GM12878 (cell line): ENCODE results near the gene ATP10D. TPM values are rescaled to one million over a fixed set of nuclear protein-coding genes. Genes with fewer than 3 reads are reported as not detected.

Experiments
- ATAC-seq: fragments of 200-7000 bp; cut with Tn5 transposase; 3 replicates; pipeline ENCODE4 v1.9.1; 2020; ENCODE audit warnings: mild to moderate bottlenecking, moderate library complexity
- BruUV-seq: library from RNA; stranded (reverse); fragments of 400-500 nt; replicated peaks from 2 replicates; lab custom pipeline; 2021; lab: Mats Ljungman, UMichigan
- CTCF ChIA-PET: fragments of 300-600 bp; sonication (Branson Sonifier 250); formaldehyde crosslinking; extraction: SDS; loops from one replicate; lab custom pipeline; 2021; ENCODE audit warnings: inconsistent platforms; lab: Yijun Ruan, JAX
- POLR2A ChIA-PET: fragments of 350-600 bp; formaldehyde crosslinking; extraction: SDS; loops from one replicate; lab custom pipeline; 2021; ENCODE audit warnings: inconsistent platforms; lab: Charles Lee
- RAD21 ChIA-PET: fragments of 300-600 bp; sonication (Branson Sonifier 250); formaldehyde crosslinking; loops from one replicate; lab custom pipeline; 2023; ENCODE audit warnings: antibody characterized with exemption; ENCODE audit not compliant: unreplicated experiment; lab: Charles Lee
- SMC1A ChIA-PET: fragments of 300-600 bp; sonication (Branson Sonifier 250); formaldehyde crosslinking; loops from one replicate; lab custom pipeline; 2023; ENCODE audit not compliant: unreplicated experiment, uncharacterized antibody; lab: Charles Lee
- DNase-seq: peaks from one replicate; pipeline ENCODE4 v3.0.0-alpha.2; 2011; ENCODE audit warnings: low read depth, low spot score
- FAIRE-seq: peaks from 3 replicates; lab custom pipeline; 2011; peaks lifted over from hg19 to GRCh38; lab: Jason Lieb, UNC
- H2AFZ ChIP-seq: 2 replicates; pipeline ENCODE4 v1.6.0; 2011; ENCODE audit warnings: low read depth, low read length, control low read depth; ENCODE audit not compliant: control insufficient read depth
- H3K27ac ChIP-seq: 2 replicates; pipeline ENCODE4 v1.5.1; 2011; ENCODE audit warnings: control low read depth; ENCODE audit not compliant: control insufficient read depth, insufficient read depth
- H3K27me3 ChIP-seq, 2 experiments: replicated peaks in 1 of 2; 2 replicates each; pipeline versions ENCODE4 v1.6.0 to v1.6.1; 2011; ENCODE audit warnings: low read length in 1 of 2; ENCODE audit not compliant: control insufficient read depth in 2 of 2, insufficient read depth in 2 of 2
- H3K36me3 ChIP-seq, 2 experiments: 2 replicates each; pipeline ENCODE4 v1.5.1; 2011; ENCODE audit warnings: low read length in 1 of 2; ENCODE audit not compliant: control insufficient read depth in 2 of 2, insufficient read depth in 2 of 2
- H3K4me1 ChIP-seq: 2 replicates; pipeline ENCODE4 v1.6.1; 2011; ENCODE audit warnings: mild to moderate bottlenecking, low read length, moderate library complexity, mixed read lengths; ENCODE audit not compliant: control insufficient read depth, insufficient read depth
- H3K4me2 ChIP-seq: 2 replicates; pipeline ENCODE4 v1.6.0; 2011; ENCODE audit warnings: control low read depth; ENCODE audit not compliant: control insufficient read depth, insufficient read depth
- H3K4me3 ChIP-seq: fragments of 200-600 bp; sonication (generic); 2 replicates; pipeline ENCODE4 v1.5.1; 2016
- H3K79me2 ChIP-seq: 2 replicates; pipeline ENCODE4 v1.6.0; 2011; ENCODE audit warnings: low read length; ENCODE audit not compliant: control insufficient read depth, insufficient read depth
- H3K9ac ChIP-seq: 2 replicates; pipeline ENCODE4 v1.8.0; 2011; ENCODE audit warnings: low read length, control low read depth, mixed read lengths; ENCODE audit not compliant: control insufficient read depth, insufficient read depth
- H3K9me3 ChIP-seq: replicated peaks from 3 replicates; pipeline ENCODE4 v1.5.1; 2011; ENCODE audit warnings: mild to moderate bottlenecking, low read length; ENCODE audit not compliant: control insufficient read depth, insufficient read depth
- H4K20me1 ChIP-seq: 2 replicates; pipeline ENCODE4 v1.6.0; 2011; ENCODE audit not compliant: control insufficient read depth, insufficient read depth
- HCFC1 ChIP-seq: fragments of 150-350 bp; IDR thresholded peaks from 2 replicates; pipeline ENCODE4 v1.6.1; 2014; ENCODE audit warnings: low read length
- IKZF2 ChIP-seq, 2 experiments: fragments of 450-650 bp; IDR thresholded peaks; 2 replicates each; pipeline ENCODE4 v1.6.1; 2017; ENCODE audit warnings: mild to moderate bottlenecking in 2 of 2, moderate library complexity in 2 of 2
- ZBED1 ChIP-seq: IDR thresholded peaks from 2 replicates; pipeline ENCODE4 v1.6.1; 2016; ENCODE audit warnings: borderline replicate concordance
- ZBTB40 ChIP-seq: fragments of 450-650 bp; IDR thresholded peaks from 2 replicates; pipeline ENCODE4 v1.6.1; 2016; ENCODE audit warnings: mild to moderate bottlenecking, moderate library complexity, borderline replicate concordance
- ZNF217 ChIP-seq: fragments of 450-650 bp; IDR thresholded peaks from 2 replicates; pipeline ENCODE4 v1.6.1; 2017; ENCODE audit warnings: antibody characterized with exemption, mild to moderate bottlenecking
- WGBS: methylation state at CpG from one replicate; pipeline ENCODE4 v1.1.6; 2016; ENCODE audit warnings: low lambda C conversion rate; ENCODE audit not compliant: insufficient replicate concordance, insufficient coverage; ENCODE audit errors: missing lambda C conversion rate; 5-methylcytosine and 5-hydroxymethylcytosine counted together
- in situ Hi-C: fragments of 300-500 bp; cut with MboI; formaldehyde crosslinking; loops from 9 replicates; pipeline ENCODE4 v1.14.3; 2018; ENCODE audit warnings: mixed read lengths
- intact Hi-C: fragments of 100-400 bp; cut with micrococcal nuclease; formaldehyde crosslinking; loops from one replicate; pipeline ENCODE4 v1.14.2; 2022; ENCODE audit not compliant: unreplicated experiment
- polyA plus RNA-seq, 11 experiments: library from polyadenylated mRNA; depleted of rRNA in 4 of 11; unstranded in 6 of 11; stranded (reverse) in 5 of 11; fragments of >200 nt; fragmentation: Nextera tagmentation in 4 of 11; fragmentation: Illumina TruSeq in 1 of 11; extraction: Ambion mirVana in 4 of 11; extraction: Trizol in 1 of 11; gene quantifications; 1 replicate in 1 of 11; 2 replicates in 10 of 11; pipeline versions ENCODE4 v1.2.1 to v1.2.3, GENCODE V29; 2011 to 2016; ENCODE audit warnings: inconsistent platforms in 2 of 11, missing spikeins in 2 of 11, low read depth in 1 of 11
- total RNA-seq, 4 experiments: library from RNA; depleted of rRNA in 3 of 4; stranded (reverse); fragments of >200 nt in 3 of 4; fragmentation: Illumina TruSeq in 1 of 4; extraction: Trizol in 1 of 4; gene quantifications; 2 replicates each; pipeline versions ENCODE4 v1.2.1 to v1.2.3, GENCODE V29; 2013 to 2021

ATP10D gene
- total and polyA plus RNA-seq, 10 of the 15 experiments (the other 5 are each of a cell fraction or from before 2014, with no cell fraction given) = 10.2 to 50.3 (median 19.1) TPM

GRCh38 chr4:47534772-47535171 is 49.7 kb downstream of the ATP10D start:
- ChIA-PET RAD21 (no interaction called here), SMC1A (interaction anchor here (0.6 to 5.2 kb wide), 3 partner anchors 11 to 30 kb away, joined by 3 to 72 read pairs (median 5); no protein-coding TSS in a partner anchor), POLR2A (no interaction called here), CTCF (interaction anchor here (0.7 kb wide), 1 partner anchor 394 kb away, joined by 3 read pairs; no protein-coding TSS in a partner anchor)
- Histone ChIP-seq H3K79me2 (no peaks in the 10 kb centered on the region; the same call in 1 of the 2 replicates), H3K4me2 (no peak overlapping the region), H3K36me3 (peaks cover 4 to 23% of the 10 kb centered on the region in 2 experiments), H3K4me3 (no peak overlapping the region), H4K20me1 (no peaks in the 10 kb centered on the region), H3K9ac (no peak overlapping the region), H2AFZ (no peak overlapping the region), H3K27ac (no peak overlapping the region), H3K9me3 (peaks cover 5% of the 10 kb centered on the region; the same call in 2 of the 3 replicates), H3K4me1 (peaks cover 13% of the 10 kb centered on the region), H3K27me3 (no peaks in the 10 kb centered on the region)
- 95% methylated on average over 1 of the region's 1 CpG for WGBS
- no TSS peak for BruUV-seq
- FAIRE-seq = no peak
- no peak for TF ChIP-seq ZBTB40
- TF ChIP-seq HCFC1 = no peak
- TF ChIP-seq ZBED1 = no peak
- 0 out of 2 replicates have a peak, but pooled peaks have one; percentile 37 for TF ChIP-seq ZNF217
- no peak for TF ChIP-seq IKZF2 (IDR thresholded peaks at IDR 0.05)
- intact Hi-C loops (no loop called here), in situ Hi-C loops (no loop called here)
- no peak for DNase-seq
- ATAC-seq = no peak
